Measurements from ENCODE around the gene ERI2.

The ERI2 gene, protein sequence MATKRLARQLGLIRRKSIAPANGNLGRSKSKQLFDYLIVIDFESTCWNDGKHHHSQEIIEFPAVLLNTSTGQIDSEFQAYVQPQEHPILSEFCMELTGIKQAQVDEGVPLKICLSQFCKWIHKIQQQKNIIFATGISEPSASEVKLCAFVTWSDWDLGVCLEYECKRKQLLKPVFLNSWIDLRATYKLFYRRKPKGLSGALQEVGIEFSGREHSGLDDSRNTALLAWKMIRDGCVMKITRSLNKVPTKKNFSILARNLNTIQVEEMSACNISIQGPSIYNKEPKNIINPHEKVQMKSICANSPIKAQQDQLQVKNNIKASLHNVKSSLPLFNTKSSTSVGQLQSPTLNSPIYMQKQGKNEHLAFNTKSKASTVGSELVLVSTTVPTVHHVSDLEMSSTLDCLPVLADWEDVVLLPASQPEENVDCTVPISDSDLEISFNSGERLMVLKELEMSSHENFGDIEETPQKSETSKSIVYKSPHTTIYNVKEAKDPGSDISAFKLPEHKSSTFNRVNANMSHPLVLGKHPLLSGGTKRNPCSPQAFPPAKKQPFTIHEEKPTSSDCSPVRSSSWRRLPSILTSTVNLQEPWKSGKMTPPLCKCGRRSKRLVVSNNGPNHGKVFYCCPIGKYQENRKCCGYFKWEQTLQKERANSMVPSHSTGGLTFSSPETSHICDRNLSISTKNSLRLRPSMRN

GRCh38 chr16:20806168-20807050 lies at the start of gene ERI2, which contains the start of gene REXO5:
Gene ERI2 (minus strand): TSS chr16:20806472. CDS start chr16:20806430, 42 bp downstream.
Gene REXO5 (plus strand): TSS chr16:20806527. CDS start chr16:20806954, 427 bp downstream.
- DNase-seq (ENCODE audit: low read depth): peak; percentile 58

- no peak for DNase-seq (ENCODE audit: low read depth)
Observed at GRCh38 chr16:20854963-20855362, 48.7 kb upstream of the ERI2 start.

- no peak for DNase-seq (ENCODE audit: low read depth)
Observed at GRCh38 chr16:20853981-20854620, 47.8 kb upstream of the ERI2 start.

DNA sequence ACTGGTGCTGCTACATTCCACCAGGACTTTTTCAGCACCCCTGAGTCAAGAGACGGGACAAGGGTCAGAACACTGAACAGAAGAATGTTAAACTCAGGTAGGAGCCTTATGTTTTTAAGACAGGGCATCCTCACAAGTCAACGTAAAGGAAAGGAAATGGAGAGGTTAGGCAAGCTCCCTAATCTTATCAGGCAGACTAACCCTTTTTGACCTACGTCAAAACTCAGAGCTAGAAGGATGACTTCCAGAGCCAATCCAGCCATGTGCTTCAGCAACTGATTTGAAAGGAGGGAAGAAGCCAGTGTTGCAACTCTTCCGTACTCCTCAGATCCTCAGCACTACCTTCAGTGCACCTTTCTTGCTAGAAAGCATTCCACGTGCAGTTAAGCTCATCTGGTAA lies 46.9 kb upstream of the ERI2 start:
- DNase-seq (ENCODE audit: low read depth): no peak

DNA sequence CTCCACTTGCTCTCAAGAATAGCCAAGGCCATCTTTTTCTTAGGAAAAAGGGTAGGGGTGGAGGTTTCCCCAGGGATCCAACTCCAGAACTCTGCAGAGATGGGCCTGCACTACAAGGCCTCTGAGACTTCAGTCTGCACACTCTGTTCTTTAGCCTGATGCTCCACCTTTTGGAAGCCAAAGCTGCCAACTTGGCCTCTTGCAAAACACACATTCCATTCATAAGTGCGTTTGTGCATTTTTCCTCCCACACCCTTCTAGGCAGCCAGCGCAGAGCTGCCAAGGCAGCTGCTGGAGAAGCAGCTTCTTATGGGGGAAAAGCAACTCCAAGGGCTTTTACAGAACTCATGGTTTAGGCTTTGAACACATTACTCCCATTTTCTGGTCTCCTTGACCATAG lies 45.3 kb upstream of the ERI2 start:
- DNase-seq (ENCODE audit: low read depth): no peak

DNA sequence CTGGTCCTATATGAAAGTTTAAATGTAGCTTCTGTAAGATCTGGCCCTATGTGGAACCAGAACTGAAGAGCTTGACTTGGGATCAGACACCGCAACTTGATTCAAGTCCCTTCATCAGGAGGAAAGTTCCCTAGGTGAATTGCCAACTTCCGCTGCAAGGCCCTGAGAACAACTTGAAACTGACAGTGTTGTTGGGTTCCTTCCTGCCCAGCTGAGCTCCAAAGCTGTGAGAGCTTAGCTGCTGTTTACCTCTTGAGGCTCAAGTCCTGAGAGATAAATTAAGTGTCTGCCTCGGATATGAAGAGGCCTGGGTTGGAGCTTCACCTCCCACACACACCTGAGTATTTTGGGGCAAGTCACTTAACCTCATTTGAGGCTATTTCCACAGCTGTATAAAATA lies 44.7 kb upstream of the ERI2 start:
- DNase-seq (ENCODE audit: low read depth): no peak

DNA sequence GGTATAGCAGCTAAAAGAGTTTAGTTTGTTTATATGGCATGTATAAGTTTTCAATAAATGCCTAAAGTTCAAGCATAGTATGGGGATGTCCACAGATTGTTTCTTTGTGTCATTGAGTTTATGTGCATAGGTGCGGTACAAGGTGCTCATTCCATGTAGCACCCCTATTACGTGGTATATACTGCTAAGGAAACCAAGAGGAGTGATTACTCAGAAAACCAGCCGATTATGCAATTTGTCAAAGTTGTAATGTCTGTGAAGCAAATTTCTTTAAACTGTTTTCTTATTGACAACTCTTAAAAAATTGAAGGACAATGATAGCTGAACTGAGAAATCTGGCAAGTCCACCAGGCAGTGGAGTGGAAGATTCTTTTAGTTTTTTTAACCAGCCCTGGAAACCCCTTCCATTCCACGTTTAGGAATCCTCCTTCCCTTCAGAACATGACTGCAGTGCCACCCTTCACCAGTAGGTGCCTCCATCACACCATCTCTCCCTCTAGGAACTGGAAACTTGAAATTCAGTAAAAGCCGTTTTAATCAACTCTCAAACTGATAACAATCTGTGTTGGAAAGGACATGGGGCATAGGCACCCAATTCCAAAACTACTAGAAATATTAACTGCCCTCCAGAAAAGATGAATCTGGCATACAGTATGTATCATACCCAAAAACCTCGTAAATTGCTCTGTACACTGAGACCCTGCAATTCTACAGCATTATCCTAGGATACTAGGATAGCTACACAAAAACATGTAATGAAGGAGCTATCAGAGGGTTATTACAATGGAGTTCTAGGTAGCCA lies 43.5 kb upstream of the ERI2 start:
- DNase-seq (ENCODE audit: low read depth): peak; percentile 47

DNA sequence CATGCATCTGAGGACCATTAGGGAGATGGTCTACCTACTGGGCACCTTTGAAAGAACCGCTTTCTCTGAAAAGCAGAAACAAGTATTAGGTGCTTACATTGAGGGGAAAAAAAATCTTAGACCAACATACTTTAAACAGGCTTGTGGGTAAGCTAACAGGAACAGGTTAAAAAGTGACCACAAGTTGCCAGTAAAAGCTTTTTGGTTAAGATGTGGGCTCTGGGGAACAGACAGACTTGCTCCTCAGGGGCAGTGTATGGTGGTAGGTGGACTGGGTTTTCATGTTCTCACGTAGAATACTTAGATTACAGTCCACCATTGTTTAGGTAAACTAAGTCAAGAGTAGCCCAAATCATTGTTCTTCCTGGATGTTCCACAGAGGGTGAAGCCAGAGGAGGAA lies 41.3 kb upstream of the ERI2 start:
- no peak for DNase-seq (ENCODE audit: low read depth)

DNA sequence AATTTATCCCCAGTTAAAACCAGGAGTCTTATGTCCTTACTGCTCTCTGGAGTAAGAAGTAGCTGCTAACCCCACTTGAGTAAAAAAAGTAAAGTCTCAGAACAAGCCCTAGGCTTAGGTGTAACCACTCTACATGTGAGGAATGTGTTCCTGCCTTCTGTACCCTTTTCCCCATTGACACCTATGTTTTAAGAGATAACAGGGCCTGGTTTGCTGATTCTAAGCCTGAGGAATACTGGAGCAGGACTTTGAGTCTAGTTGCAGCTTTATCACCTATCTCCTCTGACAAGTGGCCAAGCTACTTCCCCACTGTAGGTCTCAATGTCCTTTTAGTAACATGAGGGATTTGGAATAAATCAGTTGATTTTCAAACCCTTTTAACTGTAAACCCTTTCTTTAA lies 40.3 kb upstream of the ERI2 start:
- DNase-seq (ENCODE audit: low read depth): no peak

GRCh38 chr16:20846030-20846429 lies 39.8 kb upstream of the ERI2 start:
- DNase-seq (ENCODE audit: low read depth): no peak

- DNase-seq (ENCODE audit: low read depth): no peak
Observed at GRCh38 chr16:20844588-20844987, 38.3 kb upstream of the ERI2 start.

GRCh38 chr16:20844054-20844453 lies 37.8 kb upstream of the ERI2 start:
- no peak for DNase-seq (ENCODE audit: low read depth)

GRCh38 chr16:20839504-20839903 lies 33.2 kb upstream of the ERI2 start:
- DNase-seq (ENCODE audit: low read depth): no peak

DNA sequence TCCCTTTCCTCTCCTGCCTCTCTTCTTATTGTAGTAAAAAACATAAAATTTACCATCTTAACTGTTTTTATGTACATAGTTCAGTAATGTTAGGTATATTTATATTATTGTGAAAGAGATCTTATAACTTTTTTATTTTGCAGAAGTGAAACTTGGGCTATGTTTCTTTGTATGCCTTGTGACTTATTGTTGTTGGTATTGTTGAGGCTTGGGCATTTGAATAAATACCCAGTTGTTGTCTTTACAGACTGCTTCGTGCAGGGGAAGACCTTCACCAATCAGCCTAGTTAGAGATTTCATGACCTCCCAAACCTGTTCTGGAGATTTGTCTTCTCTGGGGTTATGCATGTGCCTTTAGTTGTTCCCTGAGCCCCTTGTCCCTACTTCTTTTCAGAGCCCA lies 32.0 kb upstream of the ERI2 start:
- no peak for DNase-seq (ENCODE audit: low read depth)

- no peak for DNase-seq (ENCODE audit: low read depth)
Observed at GRCh38 chr16:20833086-20833485, 26.8 kb upstream of the ERI2 start.

DNA sequence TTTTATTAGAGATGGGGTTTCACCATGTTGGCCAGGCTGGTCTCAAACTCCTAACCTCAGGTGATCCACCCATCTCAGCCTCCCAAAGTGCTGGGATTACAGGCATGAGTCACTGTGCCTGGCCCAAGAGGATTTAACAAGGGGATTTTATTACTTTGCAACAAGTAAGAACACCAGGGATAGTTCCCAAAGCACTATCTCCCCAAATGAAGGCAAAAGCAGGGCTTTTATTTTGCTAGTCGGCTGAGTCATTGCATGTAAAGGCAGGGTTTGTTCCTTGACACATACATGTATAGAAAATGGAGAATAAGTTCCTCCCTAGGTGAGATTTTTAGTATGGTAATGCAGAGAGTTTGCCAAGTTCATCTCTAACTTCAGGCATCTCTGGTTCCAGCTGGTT lies 24.1 kb upstream of the ERI2 start:
- DNase-seq (ENCODE audit: low read depth): no peak

DNA sequence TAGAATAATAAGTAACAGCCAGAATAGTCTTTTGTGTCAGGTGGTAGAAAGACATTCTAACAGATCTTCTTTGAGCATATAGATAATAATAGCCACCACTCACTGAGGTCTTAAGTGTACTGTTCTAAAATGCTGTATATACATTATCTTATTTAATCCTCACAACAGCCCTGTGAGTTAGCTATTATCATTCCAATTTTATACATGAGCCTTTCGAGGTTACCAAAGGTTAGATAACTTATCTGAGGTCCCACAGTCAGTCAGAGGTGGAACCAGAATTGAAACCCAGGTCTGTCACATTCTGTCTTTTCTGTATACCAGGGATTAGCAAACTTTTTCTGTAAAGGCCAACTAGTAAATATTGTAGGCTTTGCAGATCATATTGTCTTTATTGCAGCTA lies 23.3 kb upstream of the ERI2 start:
- no peak for DNase-seq (ENCODE audit: low read depth)

GRCh38 chr16:20826039-20826566 lies 19.8 kb upstream of the ERI2 start:
- DNase-seq (ENCODE audit: low read depth): no peak

DNA sequence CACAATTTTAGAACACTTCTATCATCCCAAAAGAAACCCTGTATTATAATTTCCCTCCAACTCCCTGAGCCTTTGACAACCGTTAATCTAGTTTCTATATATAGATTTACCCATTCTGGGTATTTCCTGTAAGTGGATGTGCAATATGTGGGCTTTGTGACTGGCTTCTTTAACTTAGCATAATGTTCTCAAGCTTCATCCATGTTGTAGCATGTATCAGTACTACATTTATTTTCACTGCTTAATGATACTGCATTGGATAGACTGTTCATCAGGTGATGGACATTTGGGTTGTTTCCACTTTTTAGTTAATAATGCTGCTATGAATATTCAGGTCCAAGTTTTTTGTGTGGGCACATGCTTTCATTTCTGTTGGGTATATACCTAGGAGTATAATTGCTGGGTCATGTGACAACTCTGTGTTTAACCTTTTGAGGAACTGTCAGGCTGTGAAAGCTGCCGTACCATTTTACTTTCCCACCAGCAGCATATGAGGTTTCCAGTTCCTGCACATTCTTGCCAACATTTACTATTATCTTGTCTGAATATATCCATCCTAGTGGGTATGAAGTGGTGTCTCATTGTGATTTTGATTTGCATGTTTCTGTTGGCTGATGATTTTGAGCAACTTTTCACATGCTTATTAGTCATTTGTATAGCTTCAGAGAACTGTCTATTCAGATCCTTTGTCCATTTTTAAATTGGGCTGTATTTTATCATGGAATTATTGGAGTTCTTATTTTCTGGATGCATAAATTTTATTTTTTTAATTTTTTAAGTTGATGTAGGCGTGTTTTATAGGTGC lies 16.5 kb upstream of the ERI2 start:
- DNase-seq (ENCODE audit: low read depth): no peak

GRCh38 chr16:20821682-20822081 lies 15.4 kb upstream of the ERI2 start:
- no peak for DNase-seq (ENCODE audit: low read depth)

All from stimulated activated CD8-positive, alpha-beta memory T cell treated with anti-CD3 and anti-CD28 coated beads, Interleukin-15, amount 100 ng/mL, for 24 hours (primary cell).